CD4-positive, alpha-beta T cell treated with Interleukin-1 beta for 1 hour (primary cell): ENCODE measurements around the gene C12orf57.

Experiments used
- DNase-seq, 2 donors: peaks; one replicate each; pipeline ENCODE4 v3.0.0-alpha.2; 2020 to 2022

The C12orf57 gene

GRCh38 chr12:6938353-6939190, 5.2 kb upstream of the C12orf57 start:
- DNase-seq, result no peak

DNA sequence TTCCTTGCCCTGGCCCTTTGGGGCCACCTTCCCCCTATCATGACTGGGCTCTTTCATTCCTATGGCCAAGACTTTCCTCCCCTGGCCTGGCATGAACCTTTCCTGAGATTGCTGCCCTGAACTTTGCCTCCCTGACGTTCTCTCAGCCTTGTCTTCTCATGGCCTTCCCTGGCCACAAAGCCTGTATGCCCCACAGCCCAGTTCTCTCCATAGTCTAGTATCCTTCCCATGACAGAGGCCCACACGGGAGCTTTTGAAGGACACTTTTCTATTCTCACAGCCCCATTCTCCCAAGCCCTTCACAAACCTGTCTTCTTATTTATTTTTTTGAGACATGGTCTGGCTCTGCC, 4.7 kb upstream of the C12orf57 start:
- DNase-seq, result no peak

- DNase-seq, result no peak
Observed at GRCh38 chr12:6941267-6941666, 2.6 kb upstream of the C12orf57 start.

- no peak for DNase-seq
Observed at GRCh38 chr12:6941782-6942181, 2.0 kb upstream of the C12orf57 start.

DNA sequence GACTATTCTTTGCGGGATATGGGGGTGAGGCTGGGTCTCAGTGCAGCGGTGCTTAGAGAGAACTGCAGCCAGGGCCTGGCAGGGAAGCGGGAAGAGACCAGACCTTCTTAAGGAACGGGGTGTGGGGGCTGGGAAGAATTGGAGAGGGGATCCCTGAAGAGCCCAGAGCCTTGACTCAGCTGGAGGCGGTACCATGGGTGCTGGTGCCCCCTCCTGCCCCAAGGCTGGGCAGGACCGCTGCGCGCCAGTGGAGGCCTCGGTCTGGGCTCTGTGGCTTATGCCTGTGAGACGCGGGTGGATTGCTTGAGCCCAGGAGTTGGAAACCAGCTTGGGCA, 1.5 kb upstream of the C12orf57 start:
- DNase-seq, result no peak

DNA sequence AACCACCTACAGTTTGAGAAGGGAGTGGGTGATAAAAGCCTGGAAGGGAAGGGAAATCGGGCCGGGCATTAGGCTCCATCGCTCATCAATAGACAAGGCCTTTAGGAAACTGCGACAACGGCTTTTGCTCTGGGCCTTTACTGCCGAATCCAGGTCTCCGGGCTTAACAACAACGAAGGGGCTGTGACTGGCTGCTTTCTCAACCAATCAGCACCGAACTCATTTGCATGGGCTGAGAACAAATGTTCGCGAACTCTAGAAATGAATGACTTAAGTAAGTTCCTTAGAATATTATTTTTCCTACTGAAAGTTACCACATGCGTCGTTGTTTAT, 467 bp upstream of the C12orf57 start:
- DNase-seq, result peak; percentile 90 to 91

GRCh38 chr12:6944381-6945186, 762 bp downstream of the C12orf57 start:
- DNase-seq, result peak; percentile 89 to 90

DNA sequence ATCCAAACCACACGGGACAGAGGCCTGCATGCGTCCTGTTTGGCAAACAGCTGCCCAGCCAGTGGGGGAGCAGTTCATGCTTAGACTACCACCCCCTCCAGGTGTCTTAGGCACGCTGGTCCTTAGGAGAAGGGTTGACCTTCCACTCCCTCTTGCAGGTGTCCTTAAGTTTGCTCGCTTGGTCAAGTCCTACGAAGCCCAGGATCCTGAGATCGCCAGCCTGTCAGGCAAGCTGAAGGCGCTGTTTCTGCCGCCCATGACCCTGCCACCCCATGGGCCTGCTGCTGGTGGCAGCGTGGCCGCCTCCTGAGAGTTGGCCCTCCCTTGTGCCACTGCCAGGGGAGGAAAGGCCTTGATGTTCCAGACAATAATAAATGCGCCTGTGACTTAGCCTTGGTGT, 1.8 kb downstream of the C12orf57 start:
- no peak for DNase-seq

DNA sequence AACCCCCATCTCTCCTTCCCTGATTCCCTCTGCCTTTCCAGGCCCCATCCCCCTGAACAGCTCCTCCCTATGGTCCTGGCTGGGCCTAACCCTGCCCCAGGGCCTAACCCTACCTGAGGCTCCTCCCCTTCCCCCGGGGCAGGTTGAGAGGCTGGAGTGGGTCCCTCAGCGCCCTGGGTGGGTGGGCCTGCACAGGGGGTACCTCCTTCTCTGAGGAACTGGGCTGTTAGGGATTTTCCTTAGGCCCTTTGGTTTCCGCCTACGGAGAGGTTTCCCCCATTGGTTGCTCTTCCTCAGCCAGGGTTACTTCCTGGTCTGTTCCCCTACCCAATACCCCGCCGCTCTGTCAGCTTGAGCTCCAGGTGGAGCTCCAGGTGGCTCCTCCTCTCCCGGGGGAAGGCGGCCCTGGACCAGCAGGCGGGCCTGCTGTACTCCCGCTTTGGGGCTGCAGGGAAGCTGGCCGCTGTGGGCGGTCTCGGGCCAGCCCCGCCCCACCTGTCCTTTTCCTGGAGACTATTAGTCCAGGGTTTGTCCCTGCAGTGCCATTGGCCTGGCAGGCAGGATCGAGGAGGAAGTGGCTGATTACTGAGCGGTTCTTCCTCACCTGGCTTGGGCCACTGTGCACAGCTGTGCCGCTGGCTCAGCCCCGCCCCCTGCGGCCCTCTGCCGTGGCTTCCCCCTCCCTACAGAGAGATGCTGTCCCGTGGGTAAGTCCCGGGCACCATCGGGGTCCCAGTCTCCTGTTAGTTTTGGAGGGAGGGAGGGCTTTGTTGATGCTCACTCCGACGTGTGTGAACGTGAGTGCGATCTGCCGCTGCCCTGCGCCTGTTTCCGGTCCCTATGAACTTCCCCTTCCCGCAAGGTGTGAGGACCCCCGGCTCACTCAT, 2.5 kb downstream of the C12orf57 start:
- DNase-seq, result peak; percentile 71 to 76

GRCh38 chr12:6946920-6947374, 3.1 kb downstream of the C12orf57 start:
- no peak for DNase-seq

GRCh38 chr12:6947615-6948014, 3.8 kb downstream of the C12orf57 start:
- DNase-seq, result no peak

GRCh38 chr12:6948873-6949594, 5.2 kb downstream of the C12orf57 start:
- peak in 1 of 2 donors; percentile 57 for DNase-seq

GRCh38 chr12:6950401-6950801, 6.6 kb downstream of the C12orf57 start:
- DNase-seq, result peak in 1 of 2 donors; percentile 51

DNA sequence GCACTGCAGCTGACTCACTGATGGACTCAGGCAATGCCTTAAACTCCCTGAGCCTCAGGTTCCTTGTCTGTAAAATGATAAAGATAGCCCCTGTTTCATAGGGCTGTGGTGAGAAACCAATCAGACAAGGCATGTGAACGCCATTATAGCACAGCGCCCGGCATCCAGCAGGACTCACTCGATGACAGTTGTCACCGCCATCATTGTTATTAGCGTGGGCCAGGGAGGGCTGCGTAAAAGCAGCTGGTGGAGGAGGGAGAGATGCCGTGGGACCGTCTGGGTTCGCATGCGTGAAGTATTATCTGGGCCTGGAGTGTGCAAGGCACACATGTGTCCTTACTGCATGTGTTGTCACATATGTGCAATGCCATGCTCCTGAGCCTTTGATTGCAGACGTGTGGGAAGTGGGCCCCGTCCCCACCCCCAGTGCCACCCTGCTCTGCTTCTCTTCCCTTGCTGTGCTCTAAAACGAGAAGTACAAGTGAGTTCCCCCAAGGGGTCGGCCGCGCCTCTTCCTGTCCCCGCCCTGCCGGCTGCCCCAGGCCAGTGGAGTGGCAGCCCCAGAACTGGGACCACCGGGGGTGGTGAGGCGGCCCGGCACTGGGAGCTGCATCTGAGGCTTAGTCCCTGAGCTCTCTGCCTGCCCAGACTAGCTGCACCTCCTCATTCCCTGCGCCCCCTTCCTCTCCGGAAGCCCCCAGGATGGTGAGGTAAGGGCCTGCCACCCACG, 7.2 kb downstream of the C12orf57 start, which contains the start of gene PTPN6:
Gene PTPN6 (plus strand): TSS at position 546 of the 730 bp plus-strand sequence. CDS start 157 bp downstream, at position 703.
- peak; percentile 65 to 80 for DNase-seq

DNA sequence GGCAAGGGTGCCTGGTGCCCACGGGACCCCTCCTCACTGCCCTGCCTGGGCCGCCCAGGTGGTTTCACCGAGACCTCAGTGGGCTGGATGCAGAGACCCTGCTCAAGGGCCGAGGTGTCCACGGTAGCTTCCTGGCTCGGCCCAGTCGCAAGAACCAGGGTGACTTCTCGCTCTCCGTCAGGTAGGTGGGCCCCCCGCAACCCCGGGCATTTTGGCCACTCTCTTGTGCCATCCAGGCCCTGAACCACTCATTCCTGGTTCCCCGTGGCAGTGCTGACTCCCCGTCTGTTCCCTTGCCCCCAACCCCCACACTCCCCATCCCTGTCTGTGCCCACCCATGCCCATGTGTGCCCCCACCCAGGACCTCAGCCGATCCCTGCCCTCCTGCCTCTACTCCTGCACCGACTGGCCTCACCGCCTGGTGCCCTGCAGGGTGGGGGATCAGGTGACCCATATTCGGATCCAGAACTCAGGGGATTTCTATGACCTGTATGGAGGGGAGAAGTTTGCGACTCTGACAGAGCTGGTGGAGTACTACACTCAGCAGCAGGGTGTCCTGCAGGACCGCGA, 7.8 kb downstream of the C12orf57 start:
- DNase-seq, result no peak

GRCh38 chr12:6952121-6952862, 8.5 kb downstream of the C12orf57 start:
- DNase-seq, result no peak

DNA sequence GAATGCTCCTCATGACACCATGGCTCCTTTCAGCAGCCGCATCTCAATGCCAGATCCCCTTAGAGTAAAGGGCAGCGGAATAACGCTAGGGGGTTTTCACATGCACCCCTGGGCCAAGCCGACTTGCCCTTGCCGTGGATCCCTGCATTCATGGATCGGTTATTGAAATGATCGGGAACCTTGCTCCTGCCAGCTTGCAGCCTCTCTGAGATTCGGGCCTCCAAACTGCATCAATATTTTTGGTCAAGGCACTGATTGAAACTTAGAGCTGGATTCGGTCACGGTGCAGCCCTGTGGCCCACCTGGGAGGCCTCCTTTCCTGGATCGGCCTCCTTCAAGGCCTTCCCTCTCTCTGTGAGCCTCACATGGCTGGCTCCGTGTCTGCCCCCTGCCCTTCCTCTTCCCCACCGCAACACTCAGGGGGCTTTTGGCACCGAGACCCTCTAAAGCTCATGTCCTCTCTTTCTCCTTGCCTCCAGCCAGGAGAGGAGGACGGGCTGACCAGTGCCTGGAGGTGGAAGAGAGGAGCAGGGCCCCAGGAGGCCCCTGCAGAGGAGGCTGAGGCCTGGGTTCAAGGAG, 9.1 kb downstream of the C12orf57 start:
- no peak for DNase-seq

DNA sequence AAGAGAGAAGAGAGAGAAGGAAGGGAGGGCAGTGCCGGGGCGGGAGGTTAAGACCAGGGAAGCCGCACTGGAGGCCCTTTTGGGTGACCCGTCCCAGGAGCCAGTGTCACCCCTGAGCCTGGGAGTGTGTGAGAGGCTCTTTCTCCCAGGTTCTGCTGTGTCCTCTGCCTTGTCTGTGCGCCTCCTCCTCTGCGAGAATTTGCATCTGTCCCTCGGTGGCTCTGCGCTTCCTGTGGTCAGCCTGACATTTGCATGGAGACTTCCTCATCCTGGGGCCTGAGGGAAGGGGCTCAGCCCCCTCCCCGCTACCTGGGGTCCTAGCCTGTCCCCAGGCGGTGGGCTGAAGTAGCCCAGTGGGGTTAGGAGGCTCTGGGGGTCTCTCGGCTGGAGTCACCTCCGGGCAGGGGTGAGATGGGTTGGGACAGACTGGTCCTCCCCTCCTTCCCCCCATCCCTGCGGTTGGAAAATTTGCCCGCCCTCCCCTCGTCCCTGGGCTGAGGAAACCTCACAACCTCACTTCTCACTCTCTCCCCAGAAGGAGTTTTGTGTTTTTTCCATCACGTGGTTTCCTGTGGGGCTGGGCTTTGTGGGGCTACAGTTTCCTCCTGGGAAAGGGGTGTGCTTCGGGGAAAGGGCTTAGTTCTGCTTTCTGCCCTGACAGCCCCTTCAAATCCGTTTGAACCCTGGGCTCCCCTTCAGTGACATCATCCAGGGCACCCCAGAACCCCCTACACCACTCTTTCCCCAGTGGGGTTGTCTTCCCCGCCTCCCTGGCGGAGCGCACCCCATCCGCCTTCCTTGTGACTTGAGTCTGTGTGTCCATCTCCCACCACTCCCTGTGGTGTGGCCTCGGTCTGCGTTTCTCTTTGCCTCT, 9.9 kb downstream of the C12orf57 start:
- peak; percentile 80 to 85 for DNase-seq
